K562 (cell line): Measurements from ENCODE around the gene RSRP1. TPM values are rescaled to one million over a fixed set of nuclear protein-coding genes. Genes with fewer than 3 reads are reported as not detected.

ENCODE experiments used
- ETS2 ChIP-seq: IDR thresholded peaks from 2 replicates; pipeline ENCODE4 v1.6.1; 2016; ENCODE audit warnings: borderline replicate concordance, missing genetic modification characterization, mild to moderate bottlenecking, moderate library complexity, missing compliant biosample characterization; ENCODE audit not compliant: poor library complexity, severe bottlenecking
- IFI16 ChIP-seq: fragments of 250-450 bp; sonication (Bioruptor Pico); IDR thresholded peaks from 2 replicates; pipeline ENCODE4 v2.1.2; 2022; ENCODE audit warnings: mild to moderate bottlenecking, inconsistent platforms
- MTA2 ChIP-seq: fragments of 450-650 bp; IDR thresholded peaks from 2 replicates; pipeline ENCODE4 v1.6.1; 2016; ENCODE audit warnings: low read depth
- NCOA2 ChIP-seq, 2 experiments: fragments of 450-650 bp; IDR thresholded peaks; 2 replicates each; pipeline ENCODE4 v1.6.1; 2018; ENCODE audit warnings: mild to moderate bottlenecking in 2 of 2, moderate library complexity in 1 of 2; ENCODE audit not compliant: partially characterized antibody in 2 of 2
- NR1H2 ChIP-seq: sonication (generic); formaldehyde crosslinking; IDR thresholded peaks from 2 replicates; pipeline ENCODE4 v1.4.0; 2020; ENCODE audit warnings: mild to moderate bottlenecking, missing genetic modification reagents
- NR2F6 ChIP-seq: fragments of 450-650 bp; formaldehyde crosslinking; IDR thresholded peaks from 2 replicates; pipeline ENCODE4 v1.4.0; 2020; ENCODE audit warnings: mild to moderate bottlenecking
- POU5F1 ChIP-seq: fragments of 150-350 bp; IDR thresholded peaks from 2 replicates; pipeline ENCODE4 v1.6.1; 2014; ENCODE audit warnings: borderline replicate concordance, low read length, low read depth, mild to moderate bottlenecking; ENCODE audit not compliant: partially characterized antibody
- SAP30 ChIP-seq: fragments of 200-600 bp; sonication (generic); IDR thresholded peaks from 2 replicates; pipeline ENCODE4 v1.6.1; 2012; ENCODE audit warnings: borderline replicate concordance, low read depth, mild to moderate bottlenecking, moderate library complexity, low read length, control low read depth, inconsistent platforms; ENCODE audit not compliant: insufficient read depth, poor library complexity, severe bottlenecking
- SMAD2 ChIP-seq: fragments of 150-350 bp; IDR thresholded peaks from 2 replicates; pipeline ENCODE4 v1.6.1; 2014; ENCODE audit warnings: low read depth, mild to moderate bottlenecking, low read length
- SNRNP70 ChIP-seq: fragments of 200-400 bp; formaldehyde crosslinking; optimal IDR thresholded peaks from 2 replicates; pipeline ENCODE3; 2017; ENCODE audit warnings: low read depth, low read length
- TAF7 ChIP-seq: fragments of 450-650 bp; IDR thresholded peaks from 2 replicates; pipeline ENCODE4 v1.6.1; 2016; ENCODE audit warnings: missing genetic modification characterization, missing compliant biosample characterization
- TCFL5 ChIP-seq: fragments of 250-450 bp; sonication (Bioruptor Pico); conservative IDR thresholded peaks from 2 replicates; pipeline ENCODE4 v1.6.1; 2021; ENCODE audit warnings: mild to moderate bottlenecking, moderate library complexity, matching md5 sums
- TRIM28 ChIP-seq: fragments of 450-650 bp; IDR thresholded peaks from 2 replicates; pipeline ENCODE4 v1.6.1; 2017
- ZNF143 ChIP-seq: sonication (generic); formaldehyde crosslinking; IDR thresholded peaks from 2 replicates; pipeline ENCODE4 v1.9.0; 2022; ENCODE audit warnings: mild to moderate bottlenecking, missing genetic modification reagents
- ZNF253 ChIP-seq: fragments of 250-450 bp; sonication (Bioruptor Pico); conservative IDR thresholded peaks from 2 replicates; pipeline ENCODE4 v1.6.1; 2021; ENCODE audit warnings: mild to moderate bottlenecking
- ZNF311 ChIP-seq: fragments of 250-450 bp; sonication (Bioruptor Pico); IDR thresholded peaks from 2 replicates; pipeline ENCODE4 v1.4.0; 2020; ENCODE audit warnings: mild to moderate bottlenecking, moderate library complexity
- ZNF75A ChIP-seq: fragments of 450-650 bp; formaldehyde crosslinking; IDR thresholded peaks from 2 replicates; pipeline ENCODE4 v1.4.0; 2020; ENCODE audit warnings: mild to moderate bottlenecking
- ZNF780A ChIP-seq: fragments of 250-450 bp; sonication (Bioruptor Pico); IDR thresholded peaks from 2 replicates; pipeline ENCODE4 v1.5.0; 2021; ENCODE audit warnings: mild to moderate bottlenecking
- polyA plus RNA-seq, 8 experiments: library from polyadenylated mRNA; depleted of rRNA in 4 of 8; stranded (reverse) in 5 of 8; unstranded in 3 of 8; fragments of >200 nt; fragmentation: Nextera tagmentation in 2 of 8; fragmentation: Illumina TruSeq in 1 of 8; extraction: Ambion mirVana in 2 of 8; extraction: Trizol in 1 of 8; gene quantifications; 2 replicates each; pipeline versions ENCODE4 v1.2.1 to v1.2.3, GENCODE V29; 2011 to 2014; ENCODE audit warnings: inconsistent platforms in 1 of 8, missing spikeins in 1 of 8
- total RNA-seq, 7 experiments: library from RNA; depleted of rRNA in 6 of 7; stranded (reverse); fragments of >200 nt in 6 of 7; fragmentation: Illumina TruSeq in 2 of 7; extraction: Trizol in 2 of 7; gene quantifications; 2 replicates each; pipeline versions ENCODE4 v1.2.1 to v1.2.3, GENCODE V29; 2011 to 2021; ENCODE audit warnings: low replicate concordance in 1 of 7
- TF ChIP-seq, protein P1 (sequence below): fragments of 250-450 bp; sonication (Bioruptor Pico); IDR thresholded peaks from 2 replicates; pipeline ENCODE4 v1.9.0; 2021; ENCODE audit warnings: mild to moderate bottlenecking
- TF ChIP-seq, protein P2 (sequence below): fragments of 450-650 bp; formaldehyde crosslinking; IDR thresholded peaks from 2 replicates; pipeline ENCODE4 v1.4.0; 2020; ENCODE audit warnings: mild to moderate bottlenecking, mixed read lengths
- TF ChIP-seq, protein P3 (sequence below): fragments of 250-450 bp; sonication (Bioruptor Pico); IDR thresholded peaks from 2 replicates; pipeline ENCODE4 v1.4.0; 2020; ENCODE audit warnings: mild to moderate bottlenecking, moderate library complexity, borderline replicate concordance
- TF ChIP-seq, protein P4 (sequence below): fragments of 250-450 bp; sonication (Bioruptor Pico); IDR thresholded peaks from 2 replicates; pipeline ENCODE4 v1.5.0; 2020; ENCODE audit warnings: mild to moderate bottlenecking

RSRP1 gene
- total and polyA plus RNA-seq, 9 of the 15 experiments (the other 6 are each of a cell fraction or from before 2014, with no cell fraction given), result 27.2 to 283 (median 146) TPM

DNA sequence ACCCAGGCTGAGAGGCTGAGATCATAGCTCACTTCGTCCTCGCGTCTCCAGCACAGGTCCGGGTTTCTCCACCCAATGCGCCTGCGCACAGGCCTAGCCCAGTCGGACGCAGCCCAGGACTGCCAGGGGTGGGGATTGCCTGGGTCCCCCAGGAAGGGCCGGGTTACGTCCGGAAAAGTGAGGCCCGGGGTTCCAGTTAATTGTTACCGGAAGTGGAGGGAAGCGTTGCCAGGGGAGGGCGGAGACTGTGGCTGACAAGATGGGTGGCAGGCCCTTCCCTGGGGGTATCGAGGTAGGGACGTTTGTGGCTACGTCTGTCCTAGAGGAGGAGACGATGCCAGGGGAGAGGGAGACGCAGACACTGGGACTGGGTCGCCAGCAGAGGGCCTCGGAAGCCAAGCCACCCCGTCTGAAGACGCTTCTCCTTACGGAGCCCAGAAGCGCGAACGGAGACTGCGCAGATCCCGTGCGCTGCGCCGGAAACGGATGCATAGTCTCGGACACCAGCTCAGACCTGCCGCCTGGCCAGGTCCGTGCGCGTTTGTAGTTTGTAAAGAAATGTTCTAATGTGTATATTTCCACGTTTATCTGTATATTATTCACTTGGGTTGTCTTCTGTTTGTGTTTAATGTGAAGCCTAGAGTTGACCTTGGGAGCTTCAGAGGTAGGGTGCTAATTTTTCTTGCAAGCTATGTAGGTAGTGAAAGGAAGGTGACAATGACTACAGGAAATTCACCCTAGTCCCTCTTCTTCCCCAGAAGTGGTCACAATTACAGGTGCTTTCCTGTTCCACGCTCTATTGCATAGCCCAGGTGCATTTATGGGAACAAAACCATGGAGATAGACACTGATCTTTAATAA is 7.3 kb downstream of the RSRP1 start (continued):
- no peak for TF ChIP-seq NR1H2 (CRISPR knock-in tag)
- TF ChIP-seq ZNF311 (CRISPR knock-in tag), result no peak
- no peak for TF ChIP-seq ZNF143 (CRISPR knock-in tag)
- 0 out of 2 replicates have a peak, but pooled peaks have one; percentile 28 for TF ChIP-seq IFI16 (CRISPR knock-in tag)
- TF ChIP-seq MTA2, result peak; percentile 52
- peak; percentile 32; the same call in 1 of the 2 replicates for TF ChIP-seq ZNF75A (CRISPR knock-in tag)
- TF ChIP-seq ZNF253 (CRISPR knock-in tag), result no peak
- no peak for TF ChIP-seq ETS2
- no peak for TF ChIP-seq SAP30
- TF ChIP-seq, protein P1, sequence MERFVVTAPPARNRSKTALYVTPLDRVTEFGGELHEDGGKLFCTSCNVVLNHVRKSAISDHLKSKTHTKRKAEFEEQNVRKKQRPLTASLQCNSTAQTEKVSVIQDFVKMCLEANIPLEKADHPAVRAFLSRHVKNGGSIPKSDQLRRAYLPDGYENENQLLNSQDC (CRISPR knock-in tag), result 0 out of 2 replicates have a peak, but pooled peaks have one; percentile 58
- TF ChIP-seq TRIM28, result 0 out of 2 replicates have a peak, but pooled peaks have one; percentile 45
- 0 out of 2 replicates have a peak, but pooled peaks have one; percentile 55 for TF ChIP-seq ZNF780A (CRISPR knock-in tag)
- no peak for TF ChIP-seq TCFL5 (CRISPR knock-in tag)
- TF ChIP-seq, protein P2, sequence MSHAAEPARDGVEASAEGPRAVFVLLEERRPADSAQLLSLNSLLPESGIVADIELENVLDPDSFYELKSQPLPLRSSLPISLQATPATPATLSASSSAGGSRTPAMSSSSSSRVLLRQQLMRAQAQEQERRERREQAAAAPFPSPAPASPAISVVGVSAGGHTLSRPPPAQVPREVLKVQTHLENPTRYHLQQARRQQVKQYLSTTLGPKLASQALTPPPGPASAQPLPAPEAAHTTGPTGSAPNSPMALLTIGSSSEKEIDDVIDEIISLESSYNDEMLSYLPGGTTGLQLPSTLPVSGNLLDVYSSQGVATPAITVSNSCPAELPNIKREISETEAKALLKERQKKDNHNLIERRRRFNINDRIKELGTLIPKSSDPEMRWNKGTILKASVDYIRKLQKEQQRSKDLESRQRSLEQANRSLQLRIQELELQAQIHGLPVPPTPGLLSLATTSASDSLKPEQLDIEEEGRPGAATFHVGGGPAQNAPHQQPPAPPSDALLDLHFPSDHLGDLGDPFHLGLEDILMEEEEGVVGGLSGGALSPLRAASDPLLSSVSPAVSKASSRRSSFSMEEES (CRISPR knock-in tag), result peak; percentile 8; the same call in 1 of the 2 replicates
- no peak for TF ChIP-seq POU5F1
- TF ChIP-seq, protein P3, sequence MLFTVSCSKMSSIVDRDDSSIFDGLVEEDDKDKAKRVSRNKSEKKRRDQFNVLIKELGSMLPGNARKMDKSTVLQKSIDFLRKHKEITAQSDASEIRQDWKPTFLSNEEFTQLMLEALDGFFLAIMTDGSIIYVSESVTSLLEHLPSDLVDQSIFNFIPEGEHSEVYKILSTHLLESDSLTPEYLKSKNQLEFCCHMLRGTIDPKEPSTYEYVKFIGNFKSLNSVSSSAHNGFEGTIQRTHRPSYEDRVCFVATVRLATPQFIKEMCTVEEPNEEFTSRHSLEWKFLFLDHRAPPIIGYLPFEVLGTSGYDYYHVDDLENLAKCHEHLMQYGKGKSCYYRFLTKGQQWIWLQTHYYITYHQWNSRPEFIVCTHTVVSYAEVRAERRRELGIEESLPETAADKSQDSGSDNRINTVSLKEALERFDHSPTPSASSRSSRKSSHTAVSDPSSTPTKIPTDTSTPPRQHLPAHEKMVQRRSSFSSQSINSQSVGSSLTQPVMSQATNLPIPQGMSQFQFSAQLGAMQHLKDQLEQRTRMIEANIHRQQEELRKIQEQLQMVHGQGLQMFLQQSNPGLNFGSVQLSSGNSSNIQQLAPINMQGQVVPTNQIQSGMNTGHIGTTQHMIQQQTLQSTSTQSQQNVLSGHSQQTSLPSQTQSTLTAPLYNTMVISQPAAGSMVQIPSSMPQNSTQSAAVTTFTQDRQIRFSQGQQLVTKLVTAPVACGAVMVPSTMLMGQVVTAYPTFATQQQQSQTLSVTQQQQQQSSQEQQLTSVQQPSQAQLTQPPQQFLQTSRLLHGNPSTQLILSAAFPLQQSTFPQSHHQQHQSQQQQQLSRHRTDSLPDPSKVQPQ (CRISPR knock-in tag), result no peak
- TF ChIP-seq TAF7, result no peak
- no peak for TF ChIP-seq NCOA2 (IDR thresholded peaks at IDR 0.05; ENCODE audit: partially characterized antibody in 2 of 2)
- no peak for TF ChIP-seq SMAD2
- no peak for TF ChIP-seq SNRNP70
- 0 out of 2 replicates have a peak, but pooled peaks have one; percentile 24 for TF ChIP-seq NR2F6 (CRISPR knock-in tag)
- TF ChIP-seq, protein P4, sequence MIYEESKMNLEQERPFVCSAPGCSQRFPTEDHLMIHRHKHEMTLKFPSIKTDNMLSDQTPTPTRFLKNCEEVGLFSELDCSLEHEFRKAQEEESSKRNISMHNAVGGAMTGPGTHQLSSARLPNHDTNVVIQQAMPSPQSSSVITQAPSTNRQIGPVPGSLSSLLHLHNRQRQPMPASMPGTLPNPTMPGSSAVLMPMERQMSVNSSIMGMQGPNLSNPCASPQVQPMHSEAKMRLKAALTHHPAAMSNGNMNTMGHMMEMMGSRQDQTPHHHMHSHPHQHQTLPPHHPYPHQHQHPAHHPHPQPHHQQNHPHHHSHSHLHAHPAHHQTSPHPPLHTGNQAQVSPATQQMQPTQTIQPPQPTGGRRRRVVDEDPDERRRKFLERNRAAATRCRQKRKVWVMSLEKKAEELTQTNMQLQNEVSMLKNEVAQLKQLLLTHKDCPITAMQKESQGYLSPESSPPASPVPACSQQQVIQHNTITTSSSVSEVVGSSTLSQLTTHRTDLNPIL (CRISPR knock-in tag), result no peak
